ENCODE measurements around the gene WDR20. TPM values are rescaled to one million over a fixed set of nuclear protein-coding genes. Genes with fewer than 3 reads are reported as not detected.

Gene WDR20
- total RNA-seq, 2 experiments from 2014 or later = 40.1 to 41.2 TPM

DNA sequence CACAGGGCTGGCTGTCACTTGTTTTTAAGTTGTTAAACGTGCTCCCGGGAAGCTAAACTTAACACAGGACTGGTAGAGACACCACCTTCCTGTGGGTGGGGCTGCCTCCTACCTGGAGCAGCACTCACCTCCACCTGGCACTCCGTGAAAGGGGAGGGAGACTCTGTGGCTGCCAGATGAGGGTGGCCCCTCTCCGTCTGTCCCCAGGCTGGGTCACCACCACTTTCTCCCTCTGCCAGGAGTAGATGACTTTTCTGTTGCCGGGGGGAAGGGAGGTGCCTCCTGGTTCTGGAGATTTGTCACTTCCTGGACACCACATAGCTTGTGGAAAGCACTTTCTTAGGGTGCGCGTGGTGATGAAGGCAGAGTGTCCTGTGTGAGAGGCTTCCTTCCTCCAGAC is 81.3 kb downstream of the WDR20 start:
- peaks cover 18% of the 10 kb centered on the region for H3K36me3 Mint-ChIP-seq (ENCODE audit: low read depth)
- H3K4me1 Mint-ChIP-seq (ENCODE audit: low read depth) = peaks cover 7% of the 10 kb centered on the region
- H3K27me3 Mint-ChIP-seq = no peaks in the 10 kb centered on the region
- ChIA-PET POLR2A (no interaction called here), CTCF (interaction anchor here (1.6 kb wide), 1 partner anchor 96 kb away, joined by 3 read pairs; no protein-coding TSS in a partner anchor)
- TF ChIP-seq, protein P1, sequence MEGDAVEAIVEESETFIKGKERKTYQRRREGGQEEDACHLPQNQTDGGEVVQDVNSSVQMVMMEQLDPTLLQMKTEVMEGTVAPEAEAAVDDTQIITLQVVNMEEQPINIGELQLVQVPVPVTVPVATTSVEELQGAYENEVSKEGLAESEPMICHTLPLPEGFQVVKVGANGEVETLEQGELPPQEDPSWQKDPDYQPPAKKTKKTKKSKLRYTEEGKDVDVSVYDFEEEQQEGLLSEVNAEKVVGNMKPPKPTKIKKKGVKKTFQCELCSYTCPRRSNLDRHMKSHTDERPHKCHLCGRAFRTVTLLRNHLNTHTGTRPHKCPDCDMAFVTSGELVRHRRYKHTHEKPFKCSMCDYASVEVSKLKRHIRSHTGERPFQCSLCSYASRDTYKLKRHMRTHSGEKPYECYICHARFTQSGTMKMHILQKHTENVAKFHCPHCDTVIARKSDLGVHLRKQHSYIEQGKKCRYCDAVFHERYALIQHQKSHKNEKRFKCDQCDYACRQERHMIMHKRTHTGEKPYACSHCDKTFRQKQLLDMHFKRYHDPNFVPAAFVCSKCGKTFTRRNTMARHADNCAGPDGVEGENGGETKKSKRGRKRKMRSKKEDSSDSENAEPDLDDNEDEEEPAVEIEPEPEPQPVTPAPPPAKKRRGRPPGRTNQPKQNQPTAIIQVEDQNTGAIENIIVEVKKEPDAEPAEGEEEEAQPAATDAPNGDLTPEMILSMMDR (IDR thresholded peaks at IDR 0.05) = no peak
- H3K27ac Mint-ChIP-seq = no peak overlapping the region
- no peak for ATAC-seq (ENCODE audit: poor library complexity)
- Histone ChIP-seq H3K27me3 (ENCODE audit: control insufficient read depth in 1 of 2, insufficient read depth in 2 of 2, low read length in 2 of 2) (no peaks in the 10 kb centered on the region), H3K27ac (ENCODE audit: low read depth in 1 of 2, low read length in 2 of 2) (no peak overlapping the region), H3K4me3 (ENCODE audit: low read length) (no peak overlapping the region), H3K9me3 (ENCODE audit: control insufficient read depth in 1 of 2, insufficient read depth in 1 of 2, low read length in 2 of 2) (no peaks in the 10 kb centered on the region), H3K4me1 (ENCODE audit: insufficient read depth, low read length) (peaks cover 15% of the 10 kb centered on the region), H3K36me3 (ENCODE audit: insufficient read depth, low read length) (peaks cover 14% of the 10 kb centered on the region)
- DNase-seq = no peak
- no peaks in the 10 kb centered on the region for H3K9me3 Mint-ChIP-seq
- intact Hi-C loops (cut with DNase I, micrococcal nuclease) = no loop called here
- no peak overlapping the region for H3K4me3 Mint-ChIP-seq

DNA sequence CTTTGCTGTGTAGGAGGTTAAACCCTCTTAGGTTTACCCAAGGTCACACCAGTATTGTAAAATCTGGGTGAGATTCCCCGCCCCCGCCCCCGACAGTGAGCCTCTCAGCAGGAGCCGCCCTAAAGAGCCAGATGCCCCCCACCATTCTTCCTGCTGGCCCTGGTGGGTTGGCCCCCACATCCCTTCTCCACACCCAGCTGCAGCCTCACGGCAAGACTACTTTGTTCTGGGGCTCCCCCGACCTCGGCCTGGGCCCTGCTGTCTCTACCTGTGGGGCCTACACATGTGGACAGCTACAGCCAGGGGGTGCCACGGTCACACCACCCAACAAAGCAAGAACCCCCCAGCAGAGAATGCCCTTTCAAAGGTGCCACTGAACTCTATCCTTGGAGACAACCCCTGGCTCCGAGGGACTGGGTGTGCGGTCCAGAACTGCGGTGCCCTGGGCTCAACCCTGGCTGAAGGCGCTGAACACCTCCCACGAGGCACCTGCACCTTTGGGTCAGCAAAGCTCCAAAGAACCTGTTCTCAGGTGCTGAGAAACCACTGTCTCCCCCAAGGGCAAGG is 82.4 kb downstream of the WDR20 start:
- H3K4me3 Mint-ChIP-seq = no peak overlapping the region
- no peak overlapping the region for H3K27ac ChIP-seq (ENCODE audit: low read depth in 1 of 2, low read length in 2 of 2)
- peaks cover 14% of the 10 kb centered on the region for H3K36me3 ChIP-seq (ENCODE audit: insufficient read depth, low read length)
- peaks cover 18% of the 10 kb centered on the region for H3K36me3 Mint-ChIP-seq (ENCODE audit: low read depth)
- H3K9me3 Mint-ChIP-seq = no peaks in the 10 kb centered on the region
- ATAC-seq (ENCODE audit: poor library complexity) = no peak
- no peak for DNase-seq
- H3K4me1 Mint-ChIP-seq (ENCODE audit: low read depth) = peaks cover 7% of the 10 kb centered on the region
- H3K4me1 ChIP-seq (ENCODE audit: insufficient read depth, low read length) = peaks cover 13% of the 10 kb centered on the region
- TF ChIP-seq, protein P1 (IDR thresholded peaks at IDR 0.05) = no peak
- no peak overlapping the region for H3K27ac Mint-ChIP-seq
- no peaks in the 10 kb centered on the region for H3K27me3 ChIP-seq (ENCODE audit: control insufficient read depth in 1 of 2, insufficient read depth in 2 of 2, low read length in 2 of 2)
- no peak overlapping the region for H3K4me3 ChIP-seq (ENCODE audit: low read length)
- CTCF ChIA-PET = no interaction called here
- H3K27me3 Mint-ChIP-seq = no peaks in the 10 kb centered on the region
- no peaks in the 10 kb centered on the region for H3K9me3 ChIP-seq (ENCODE audit: control insufficient read depth in 1 of 2, insufficient read depth in 1 of 2, low read length in 2 of 2)
- POLR2A ChIA-PET = no interaction called here
- intact Hi-C loops (cut with DNase I, micrococcal nuclease) = no loop called here

DNA sequence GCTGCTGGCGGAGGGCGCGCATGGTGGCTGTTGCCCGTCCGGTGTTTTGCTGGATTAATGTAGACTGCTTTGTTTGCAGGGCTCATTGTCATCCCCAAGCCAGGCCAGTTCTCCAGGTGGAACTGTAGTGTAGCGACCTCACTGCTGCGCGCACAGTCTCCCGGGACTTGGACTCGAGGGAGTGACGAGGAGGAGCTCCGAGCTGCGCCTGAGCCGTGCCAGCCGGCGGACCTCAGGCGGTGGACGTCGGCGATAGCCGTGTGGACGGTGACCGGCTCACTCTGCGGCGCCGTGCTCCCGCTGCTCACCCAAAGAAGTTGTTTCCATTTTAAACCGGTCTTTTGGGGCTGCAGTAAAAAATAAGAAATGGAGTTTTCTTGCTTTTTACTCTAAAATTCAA is 83.1 kb downstream of the WDR20 start:
- Mint-ChIP-seq H3K36me3 (ENCODE audit: low read depth) (peaks cover 18% of the 10 kb centered on the region), H3K27me3 (no peaks in the 10 kb centered on the region), H3K9me3 (no peaks in the 10 kb centered on the region), H3K4me1 (ENCODE audit: low read depth) (peaks cover 7% of the 10 kb centered on the region), H3K4me3 (no peak overlapping the region), H3K27ac (no peak overlapping the region)
- no peaks in the 10 kb centered on the region for H3K27me3 ChIP-seq (ENCODE audit: control insufficient read depth in 1 of 2, insufficient read depth in 2 of 2, low read length in 2 of 2)
- TF ChIP-seq, protein P1 (IDR thresholded peaks at IDR 0.05) = no peak
- intact Hi-C loops (cut with DNase I, micrococcal nuclease) = no loop called here
- ChIA-PET POLR2A (no interaction called here), CTCF (no interaction called here)
- ATAC-seq (ENCODE audit: poor library complexity) = no peak
- H3K4me3 ChIP-seq (ENCODE audit: low read length) = no peak overlapping the region
- H3K9me3 ChIP-seq (ENCODE audit: control insufficient read depth in 1 of 2, insufficient read depth in 1 of 2, low read length in 2 of 2) = no peaks in the 10 kb centered on the region
- H3K36me3 ChIP-seq (ENCODE audit: insufficient read depth, low read length) = peaks cover 14% of the 10 kb centered on the region
- no peak for DNase-seq
- no peak overlapping the region for H3K27ac ChIP-seq (ENCODE audit: low read depth in 1 of 2, low read length in 2 of 2)
- peaks cover 13% of the 10 kb centered on the region for H3K4me1 ChIP-seq (ENCODE audit: insufficient read depth, low read length)

Measured in CD4-positive, alpha-beta T cell (primary cell).